CD4-positive, alpha-beta T cell (primary cell): Measurements from ENCODE around the gene PTPRN2. TPM values are rescaled to one million over a fixed set of nuclear protein-coding genes. Genes with fewer than 3 reads are reported as not detected.

ENCODE experiments used
- ATAC-seq: fragments of 200-7000 bp; cut with Tn5 transposase; one replicate; pipeline ENCODE4 v1.10.0; 2022; ENCODE audit warnings: mild to moderate bottlenecking; ENCODE audit not compliant: poor library complexity
- CTCF ChIA-PET: fragments of 350-600 bp; sonication (Branson Sonifier 250); formaldehyde crosslinking; loops from one replicate; lab custom pipeline; 2021; ENCODE audit warnings: antibody characterized with exemption, inconsistent platforms; lab: Charles Lee
- POLR2A ChIA-PET: fragments of 350-600 bp; sonication (Branson Sonifier 250); formaldehyde crosslinking; loops from one replicate; lab custom pipeline; 2021; ENCODE audit warnings: antibody characterized with exemption, inconsistent platforms; lab: Charles Lee
- DNase-seq, 14 experiments: peaks; one replicate each; pipeline ENCODE4 v3.0.0-alpha.2; 2013 to 2020; ENCODE audit warnings: mixed read lengths in 2 of 14
- H3K27ac ChIP-seq, 2 donors: one replicate each; pipeline versions ENCODE4 v1.5.1 to v1.7.0; 2013; ENCODE audit warnings: low read length in 2 of 2, low read depth in 1 of 2, mild to moderate bottlenecking in 1 of 2
- H3K27me3 ChIP-seq, 2 experiments: 1 replicate in 1 of 2; 2 replicates in 1 of 2; pipeline versions ENCODE4 v1.6.1 to v1.7.0; 2013; ENCODE audit warnings: low read length in 2 of 2, control low read depth in 1 of 2, mild to moderate bottlenecking in 1 of 2, moderate library complexity in 1 of 2; ENCODE audit not compliant: insufficient read depth in 2 of 2, control insufficient read depth in 1 of 2
- H3K36me3 ChIP-seq: one replicate; pipeline ENCODE4 v1.6.1; 2013; ENCODE audit warnings: low read length, control low read depth; ENCODE audit not compliant: insufficient read depth
- H3K4me1 ChIP-seq: one replicate; pipeline ENCODE4 v1.6.1; 2013; ENCODE audit warnings: low read length, control low read depth; ENCODE audit not compliant: insufficient read depth
- H3K4me3 ChIP-seq: one replicate; pipeline ENCODE4 v1.5.1; 2013; ENCODE audit warnings: mild to moderate bottlenecking, low read length, moderate library complexity
- H3K9me3 ChIP-seq, 2 experiments: 1 replicate in 1 of 2; 2 replicates in 1 of 2; pipeline versions ENCODE4 v1.6.1 to v1.7.0; 2013; ENCODE audit warnings: low read length in 2 of 2, mild to moderate bottlenecking in 2 of 2, control low read depth in 1 of 2, moderate library complexity in 1 of 2; ENCODE audit not compliant: control insufficient read depth in 1 of 2, insufficient read depth in 1 of 2
- H3K27ac Mint-ChIP-seq: one replicate; pipeline ENCODE4 v1.8.0; 2020; ENCODE audit warnings: mixed read lengths
- H3K27me3 Mint-ChIP-seq: one replicate; pipeline ENCODE4 v1.8.0; 2021; ENCODE audit warnings: mixed read lengths
- H3K36me3 Mint-ChIP-seq: one replicate; pipeline ENCODE4 v1.8.0; 2021; ENCODE audit warnings: low read depth, mixed read lengths
- H3K4me1 Mint-ChIP-seq: one replicate; pipeline ENCODE4 v1.8.0; 2021; ENCODE audit warnings: low read depth, mixed read lengths
- H3K4me3 Mint-ChIP-seq: one replicate; pipeline ENCODE4 v1.8.0; 2020; ENCODE audit warnings: mild to moderate bottlenecking, mixed read lengths
- H3K9me3 Mint-ChIP-seq: one replicate; pipeline ENCODE4 v1.8.0; 2020; ENCODE audit warnings: mixed read lengths
- CTCF ChIP-seq: fragments of 200-600 bp; IDR thresholded peaks from one replicate; pipeline ENCODE4 v1.8.0; 2022; ENCODE audit warnings: antibody characterized with exemption, mild to moderate bottlenecking
- intact Hi-C, 2 experiments: fragments of 100-400 bp; cut with DNase I in 1 of 2; cut with micrococcal nuclease in 1 of 2; formaldehyde crosslinking; loops; one replicate each; pipeline versions ENCODE4 v1.15.1 to v1.9.0; 2023 to 2025; cut with DNase I, micrococcal nuclease
- total RNA-seq, 174 experiments: library from RNA in 2 of 174; stranded (reverse) in 2 of 174; gene quantifications; one replicate each; pipeline ENCODE4 v1.2.3 and lab custom pipeline; 2021 to 2026

PTPRN2 gene
- total RNA-seq, 2 experiments from 2014 or later: 0.34 to 0.44 TPM

GRCh38 chr7:157616426-157616825, 971.2 kb downstream of the PTPRN2 start:
- Mint-ChIP-seq H3K9me3 (no peaks in the 10 kb centered on the region), H3K4me3 (no peak overlapping the region), H3K27ac (peak overlapping the region; percentile 61), H3K4me1 (peaks cover 34% of the 10 kb centered on the region), H3K36me3 (peaks cover 5% of the 10 kb centered on the region), H3K27me3 (no peaks in the 10 kb centered on the region)
- intact Hi-C loops: no loop called here
- no peaks in the 10 kb centered on the region for H3K27me3 ChIP-seq
- no peak overlapping the region for H3K4me3 ChIP-seq
- H3K9me3 ChIP-seq: peaks cover 0 to 35% of the 10 kb centered on the region in 2 experiments
- H3K36me3 ChIP-seq: no peaks in the 10 kb centered on the region
- DNase-seq: no peak
- H3K4me1 ChIP-seq: peaks cover 28% of the 10 kb centered on the region
- ChIA-PET CTCF (no interaction called here), POLR2A (no interaction called here)
- TF ChIP-seq CTCF: no peak
- H3K27ac ChIP-seq: no peak overlapping the region
- ATAC-seq: no peak

- Mint-ChIP-seq H3K36me3 (peaks cover 5% of the 10 kb centered on the region), H3K4me3 (no peak overlapping the region), H3K4me1 (peaks cover 38% of the 10 kb centered on the region), H3K27ac (peak overlapping the region; percentile 61), H3K27me3 (no peaks in the 10 kb centered on the region), H3K9me3 (no peaks in the 10 kb centered on the region)
- H3K27ac ChIP-seq: no peak overlapping the region
- ChIA-PET POLR2A (interaction anchor here (1.3 kb wide), 1 partner anchor 11 kb away, joined by 4 read pairs; no protein-coding TSS in a partner anchor), CTCF (no interaction called here)
- H3K4me1 ChIP-seq: peaks cover 26% of the 10 kb centered on the region
- H3K36me3 ChIP-seq: no peaks in the 10 kb centered on the region
- intact Hi-C loops: no loop called here
- H3K9me3 ChIP-seq: peaks cover 0 to 38% of the 10 kb centered on the region in 2 experiments
- H3K27me3 ChIP-seq: no peaks in the 10 kb centered on the region
- peak in 1 of 14 experiments; percentile 19 for DNase-seq
- no peak overlapping the region for H3K4me3 ChIP-seq
- no peak for TF ChIP-seq CTCF
- no peak for ATAC-seq
These were observed 971.8 kb downstream of the PTPRN2 start for GRCh38 chr7:157615852-157616251.

DNA sequence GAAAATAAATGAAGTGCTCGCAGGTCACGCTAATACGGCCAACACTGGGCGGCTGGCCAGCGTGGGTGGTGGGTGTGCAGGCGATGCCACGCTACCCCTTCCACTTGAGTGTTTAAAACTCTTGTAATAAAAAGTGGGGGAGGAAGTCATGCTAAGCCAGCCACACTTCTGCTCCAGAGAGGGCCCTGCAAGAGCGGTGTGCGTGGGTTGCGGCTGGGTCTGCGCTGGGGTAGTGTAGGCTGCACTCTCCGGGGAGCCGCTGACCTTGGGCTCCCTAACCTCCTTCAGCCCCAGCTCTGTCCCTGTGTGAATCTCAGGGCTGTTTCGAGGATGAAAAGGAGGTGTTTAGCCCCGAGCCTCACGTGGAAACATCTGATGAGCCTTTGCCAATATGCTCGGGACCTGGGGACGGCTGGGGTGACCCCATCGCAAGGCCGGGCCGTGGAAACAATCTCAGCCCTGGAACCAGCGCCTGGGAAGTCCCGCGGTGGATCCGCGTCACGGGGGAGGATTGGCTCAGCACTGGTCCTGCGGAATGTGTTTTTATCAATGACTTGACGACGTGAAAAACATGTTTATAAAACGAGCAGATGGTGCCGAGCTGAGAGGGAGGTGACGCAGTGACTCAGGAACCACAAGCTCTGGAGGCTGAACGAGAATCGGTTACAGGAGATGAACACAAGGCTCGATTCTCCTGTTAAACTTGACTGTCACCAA, 972.4 kb downstream of the PTPRN2 start:
- H3K4me1 ChIP-seq: peaks cover 26% of the 10 kb centered on the region
- CTCF ChIA-PET: no interaction called here
- no peaks in the 10 kb centered on the region for H3K9me3 Mint-ChIP-seq
- no peaks in the 10 kb centered on the region for H3K27me3 ChIP-seq
- H3K27ac Mint-ChIP-seq: peak overlapping the region; percentile 61
- H3K36me3 ChIP-seq: no peaks in the 10 kb centered on the region
- intact Hi-C loops: no loop called here
- ATAC-seq (peak; percentile 10), DNase-seq (peak in 5 of 14 experiments; percentile 16 to 51 (median 30))
- peaks cover 0 to 42% of the 10 kb centered on the region in 2 experiments for H3K9me3 ChIP-seq
- no peak overlapping the region for H3K4me3 ChIP-seq
- peaks cover 34% of the 10 kb centered on the region for H3K4me1 Mint-ChIP-seq
- TF ChIP-seq CTCF: no peak
- no peaks in the 10 kb centered on the region for H3K27me3 Mint-ChIP-seq
- H3K36me3 Mint-ChIP-seq: peaks cover 5% of the 10 kb centered on the region
- H3K4me3 Mint-ChIP-seq: peak overlapping the region; percentile 25
- no peak overlapping the region for H3K27ac ChIP-seq
- POLR2A ChIA-PET: interaction anchor here (1.3 kb wide), 2 partner anchors 8 to 12 kb away, joined by 4 read pairs; no protein-coding TSS in a partner anchor
